Neural cell (in vitro differentiated cells): Measurements from ENCODE around the gene TFB2M. TPM values are rescaled to one million over a fixed set of nuclear protein-coding genes. Genes with fewer than 3 reads are reported as not detected.

Experiments used
- H2AFZ ChIP-seq: fragments of 200-600, 300-800 bp; sonication (generic), shearing (Covaris generic); 2 replicates; pipeline ENCODE4 v1.6.0; 2014; ENCODE audit warnings: low read depth, mild to moderate bottlenecking, antibody characterized with exemption, low read length, moderate library complexity
- H3F3A ChIP-seq: fragments of 200-600 bp; shearing (Covaris generic); 2 replicates; pipeline ENCODE4 v1.6.1; 2016; ENCODE audit warnings: mild to moderate bottlenecking, moderate library complexity, mixed read lengths, antibody characterized with exemption, low read length; ENCODE audit not compliant: insufficient read depth, poor library complexity, severe bottlenecking
- H3K27ac ChIP-seq: fragments of 200-600, 300-800 bp; sonication (generic), shearing (Covaris generic); 2 replicates; pipeline ENCODE4 v1.5.1; 2014; ENCODE audit warnings: mild to moderate bottlenecking, low read length, moderate library complexity
- H3K27me3 ChIP-seq: fragments of 300-800, 200-600 bp; sonication (generic), shearing (Covaris generic); 2 replicates; pipeline ENCODE4 v1.6.0; 2014; ENCODE audit warnings: mild to moderate bottlenecking, low read depth, low read length, moderate library complexity; ENCODE audit not compliant: insufficient read depth
- H3K36me3 ChIP-seq: fragments of 300-800, 200-600 bp; sonication (generic), shearing (Covaris generic); 2 replicates; pipeline ENCODE4 v1.5.1; 2014; ENCODE audit warnings: mild to moderate bottlenecking, antibody characterized with exemption, low read length, moderate library complexity; ENCODE audit not compliant: insufficient read depth
- H3K4me2 ChIP-seq: fragments of 300-800, 200-600 bp; sonication (generic), shearing (Covaris generic); 2 replicates; pipeline ENCODE4 v1.6.0; 2014; ENCODE audit warnings: mild to moderate bottlenecking, low read length
- H3K4me3 ChIP-seq: fragments of 300-800, 200-600 bp; sonication (generic), shearing (Covaris generic); 2 replicates; pipeline ENCODE4 v1.5.1; 2014; ENCODE audit warnings: mild to moderate bottlenecking, low read length, moderate library complexity
- H3K79me2 ChIP-seq: fragments of 200-600 bp; shearing (Covaris generic); replicated peaks from 2 replicates; pipeline ENCODE4 v1.6.0; 2014; ENCODE audit warnings: mild to moderate bottlenecking, low read length, moderate library complexity; ENCODE audit not compliant: insufficient read depth
- H3K9ac ChIP-seq: fragments of 300-800, 200-600 bp; sonication (generic), shearing (Covaris generic); 2 replicates; pipeline ENCODE4 v1.6.1; 2016; ENCODE audit warnings: mild to moderate bottlenecking, low read length, mixed read lengths
- H3K9me2 ChIP-seq: fragments of 200-600 bp; shearing (Covaris generic); 2 replicates; pipeline ENCODE4 v1.6.1; 2016; ENCODE audit warnings: mild to moderate bottlenecking, low read length, mixed read lengths; ENCODE audit not compliant: insufficient read depth
- H3K9me3 ChIP-seq: fragments of 200-600, 300-800 bp; sonication (generic), shearing (Covaris generic); 2 replicates; pipeline ENCODE4 v1.6.1; 2016; ENCODE audit warnings: mild to moderate bottlenecking, mixed run types, low read length, moderate library complexity, mixed read lengths
- H4K20me1 ChIP-seq: fragments of 200-600 bp; shearing (Covaris generic); 2 replicates; pipeline ENCODE4 v1.6.1; 2016; ENCODE audit warnings: mild to moderate bottlenecking, mixed run types; ENCODE audit not compliant: insufficient read depth
- CTCF ChIP-seq: fragments of 450-650 bp; IDR thresholded peaks from 2 replicates; pipeline ENCODE4 v1.5.1; 2014; ENCODE audit warnings: antibody characterized with exemption, mild to moderate bottlenecking, moderate library complexity; ENCODE audit not compliant: poor library complexity, severe bottlenecking
- EP300 ChIP-seq: fragments of 450-650 bp; conservative IDR thresholded peaks from 2 replicates; pipeline ENCODE4 v1.6.1; 2014; ENCODE audit warnings: antibody characterized with exemption, mild to moderate bottlenecking, moderate library complexity; ENCODE audit not compliant: poor library complexity, severe bottlenecking
- EZH2 ChIP-seq: fragments of 200-600, 300-800 bp; shearing (Covaris generic), sonication (generic); IDR thresholded peaks from 2 replicates; pipeline ENCODE4 v1.6.1; 2014; ENCODE audit warnings: antibody characterized with exemption, low read length, borderline replicate concordance, mild to moderate bottlenecking; ENCODE audit not compliant: insufficient read depth, poor library complexity, severe bottlenecking
- MXI1 ChIP-seq: fragments of 450-650 bp; conservative IDR thresholded peaks from 2 replicates; pipeline ENCODE4 v1.6.1; 2014; ENCODE audit warnings: antibody characterized with exemption, mild to moderate bottlenecking; ENCODE audit not compliant: poor library complexity, severe bottlenecking
- POLR2AphosphoS5 ChIP-seq: IDR thresholded peaks from 2 replicates; pipeline ENCODE4 v1.6.1; 2012
- RAD21 ChIP-seq: fragments of 450-650 bp; conservative IDR thresholded peaks from 2 replicates; pipeline ENCODE4 v1.6.1; 2014; ENCODE audit warnings: antibody characterized with exemption, mild to moderate bottlenecking, moderate library complexity
- REST ChIP-seq: IDR thresholded peaks from 2 replicates; pipeline ENCODE4 v1.6.1; 2012; ENCODE audit warnings: borderline replicate concordance
- SMC3 ChIP-seq: fragments of 450-650 bp; conservative IDR thresholded peaks from 2 replicates; pipeline ENCODE4 v1.6.1; 2014; ENCODE audit warnings: antibody characterized with exemption, mild to moderate bottlenecking, moderate library complexity; ENCODE audit not compliant: poor library complexity
- TAF1 ChIP-seq: IDR thresholded peaks from 2 replicates; pipeline ENCODE4 v1.6.1; 2012; ENCODE audit warnings: low read depth
- polyA plus RNA-seq: library from polyadenylated mRNA; depleted of rRNA; stranded (reverse); fragments of >200 nt; gene quantifications from 2 replicates; pipeline ENCODE4 v1.2.3, GENCODE V29; 2014

Gene TFB2M
- polyA plus RNA-seq, 1 donor from 2014 or later = 19.2 TPM

- H3K9me2 ChIP-seq = no peaks in the 10 kb centered on the region
- H2AFZ ChIP-seq = no peak overlapping the region
- H3K36me3 ChIP-seq = no peaks in the 10 kb centered on the region
- H3K4me3 ChIP-seq = no peak overlapping the region
- peaks cover 4% of the 10 kb centered on the region for H3K79me2 ChIP-seq
- H3F3A ChIP-seq = no peaks in the 10 kb centered on the region
- no peaks in the 10 kb centered on the region for H3K27me3 ChIP-seq
- no peak overlapping the region for H3K4me2 ChIP-seq
- H3K27ac ChIP-seq = no peak overlapping the region
- H3K9ac ChIP-seq = no peak overlapping the region
- H3K9me3 ChIP-seq = no peaks in the 10 kb centered on the region
- TF ChIP-seq POLR2AphosphoS5 = no peak
- TF ChIP-seq RAD21 = no peak
- TF ChIP-seq REST = no peak
- TF ChIP-seq EZH2 = no peak
- no peak for TF ChIP-seq TAF1
- TF ChIP-seq EP300 = no peak
- TF ChIP-seq CTCF = no peak
- no peak for TF ChIP-seq MXI1
- TF ChIP-seq SMC3 = no peak
- H4K20me1 ChIP-seq = no peaks in the 10 kb centered on the region
Observed at GRCh38 chr1:246600579-246600978, 34.5 kb upstream of the TFB2M start.

GRCh38 chr1:246599315-246599714 is 33.3 kb upstream of the TFB2M start:
- Histone ChIP-seq H4K20me1 (no peaks in the 10 kb centered on the region), H3K9ac (no peak overlapping the region), H3K4me3 (no peak overlapping the region), H2AFZ (no peak overlapping the region), H3K9me3 (no peaks in the 10 kb centered on the region), H3K79me2 (peaks cover 4% of the 10 kb centered on the region), H3K4me2 (no peak overlapping the region), H3K9me2 (no peaks in the 10 kb centered on the region), H3K36me3 (no peaks in the 10 kb centered on the region), H3K27ac (no peak overlapping the region), H3K27me3 (no peaks in the 10 kb centered on the region), H3F3A (no peaks in the 10 kb centered on the region)
- TF ChIP-seq POLR2AphosphoS5 = no peak
- no peak for TF ChIP-seq REST
- TF ChIP-seq TAF1 = no peak
- no peak for TF ChIP-seq EZH2
- TF ChIP-seq MXI1 = no peak
- TF ChIP-seq RAD21 = no peak
